ENCODE results near the gene DOCK6.

Gene DOCK6

DNA sequence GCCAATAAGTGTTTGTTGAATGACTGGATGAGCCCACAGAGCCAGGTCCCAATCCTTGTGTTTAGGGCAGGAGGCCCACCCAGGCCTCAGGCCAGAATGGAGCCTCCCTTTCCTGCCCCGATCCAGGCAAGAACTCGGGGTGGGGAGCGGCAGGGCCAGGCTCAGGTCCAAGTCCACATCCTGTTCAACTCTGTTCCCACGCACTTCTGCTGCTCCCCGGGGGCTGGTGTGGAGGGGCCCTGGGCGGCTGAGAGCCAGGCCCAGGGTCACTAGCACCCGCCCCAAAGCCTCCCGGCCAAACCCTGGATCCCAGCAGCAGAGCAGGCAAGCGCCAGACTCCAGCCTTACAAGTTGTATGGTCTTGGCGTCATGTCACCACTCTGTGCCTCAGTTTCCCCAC, 14.9 kb downstream of the DOCK6 start:
- DNase-seq (ENCODE audit: low read depth), result no peak

GRCh38 chr19:11246941-11247340, 15.4 kb downstream of the DOCK6 start:
- DNase-seq (ENCODE audit: low read depth), result no peak

- no peak for DNase-seq (ENCODE audit: low read depth)
Measured at GRCh38 chr19:11244846-11245589, 17.3 kb downstream of the DOCK6 start.

DNA sequence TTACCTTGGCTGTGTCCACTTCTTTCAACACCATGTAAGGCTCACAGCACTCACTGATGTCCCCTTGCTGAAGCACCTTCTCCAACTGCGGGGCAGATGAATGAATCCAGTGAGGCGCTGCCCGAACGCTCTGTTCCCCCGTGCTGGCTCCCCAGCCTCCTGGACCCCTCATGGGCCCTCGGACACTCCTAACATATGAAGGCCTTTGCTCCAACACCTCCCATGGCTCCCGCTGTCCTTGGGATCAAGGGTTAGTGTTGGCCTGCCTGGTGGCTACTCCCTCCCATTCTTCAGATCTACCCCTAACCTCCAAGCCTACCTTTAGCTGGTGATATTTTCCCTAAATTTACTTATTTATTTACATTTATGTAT, 18.5 kb downstream of the DOCK6 start:
- no peak for DNase-seq (ENCODE audit: low read depth)

DNA sequence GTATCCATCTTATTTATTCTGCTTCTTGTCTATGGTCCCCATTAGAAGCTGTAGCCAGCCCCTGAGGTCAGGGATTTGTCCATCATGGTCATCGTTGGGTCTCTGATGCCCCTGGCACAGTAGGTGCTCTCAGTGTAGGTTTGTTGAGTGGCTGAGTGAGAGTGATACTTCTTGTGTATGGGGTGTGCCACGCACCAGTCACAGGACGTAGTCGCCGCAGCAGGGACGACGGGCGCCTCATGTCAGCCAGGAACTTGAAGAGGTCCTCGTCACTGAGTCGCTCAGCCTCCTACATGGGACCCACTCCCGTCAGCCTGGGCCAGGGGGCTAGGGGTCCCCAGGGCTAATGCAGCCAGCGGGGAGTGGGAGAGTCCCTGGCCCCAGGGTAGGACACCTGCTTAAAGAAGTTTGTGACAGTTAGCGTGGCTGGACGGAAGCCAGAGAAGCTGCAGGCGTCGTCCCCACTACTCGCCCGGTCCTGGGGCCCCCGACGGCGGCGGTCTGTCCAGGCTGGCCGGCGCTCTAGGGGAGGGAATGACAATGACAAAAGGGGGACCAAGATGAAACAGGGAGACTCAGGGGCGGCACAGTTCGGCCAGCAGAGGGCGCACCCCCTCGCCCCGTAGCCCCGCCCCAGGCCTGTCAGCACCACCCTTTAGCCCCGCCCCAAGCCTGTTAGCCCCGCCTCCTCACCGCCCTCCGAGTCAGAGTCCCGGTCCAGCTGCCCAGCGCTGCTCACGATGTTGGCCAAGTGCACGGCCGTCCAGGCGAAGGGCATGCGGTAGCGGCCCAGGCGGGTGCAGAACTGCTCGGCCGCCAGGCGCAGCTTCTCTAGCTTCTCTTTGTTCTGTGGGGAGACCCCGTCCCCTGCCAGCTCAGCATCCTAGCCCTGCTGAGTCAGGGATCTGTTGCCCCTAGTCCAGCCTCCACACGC, 19.2 kb downstream of the DOCK6 start:
- peak; percentile 74 for DNase-seq (ENCODE audit: low read depth)

DNA sequence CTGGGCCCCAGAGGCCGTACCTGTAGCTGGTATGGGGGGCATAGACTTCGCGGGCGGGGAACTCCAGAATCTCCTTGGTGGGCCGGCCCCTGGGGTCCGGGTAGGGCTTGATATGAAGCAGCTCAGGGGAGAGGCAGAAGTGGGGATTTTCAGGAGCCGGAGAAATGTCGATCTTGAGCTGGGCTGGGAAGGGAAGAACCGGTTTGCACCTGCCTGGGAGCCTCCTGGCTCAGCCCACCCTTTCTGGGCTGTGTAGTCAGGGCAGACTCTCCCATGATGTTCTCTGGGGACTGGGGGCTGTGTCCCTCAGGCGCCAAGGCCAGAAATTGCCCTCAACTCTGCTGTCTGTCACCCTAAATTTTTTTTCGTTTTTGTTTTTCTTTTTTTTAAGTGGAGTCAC, 20.3 kb downstream of the DOCK6 start:
- no peak for DNase-seq (ENCODE audit: low read depth)

- DNase-seq (ENCODE audit: low read depth), result no peak
Measured at GRCh38 chr19:11240008-11240444, 22.3 kb downstream of the DOCK6 start.

DNA sequence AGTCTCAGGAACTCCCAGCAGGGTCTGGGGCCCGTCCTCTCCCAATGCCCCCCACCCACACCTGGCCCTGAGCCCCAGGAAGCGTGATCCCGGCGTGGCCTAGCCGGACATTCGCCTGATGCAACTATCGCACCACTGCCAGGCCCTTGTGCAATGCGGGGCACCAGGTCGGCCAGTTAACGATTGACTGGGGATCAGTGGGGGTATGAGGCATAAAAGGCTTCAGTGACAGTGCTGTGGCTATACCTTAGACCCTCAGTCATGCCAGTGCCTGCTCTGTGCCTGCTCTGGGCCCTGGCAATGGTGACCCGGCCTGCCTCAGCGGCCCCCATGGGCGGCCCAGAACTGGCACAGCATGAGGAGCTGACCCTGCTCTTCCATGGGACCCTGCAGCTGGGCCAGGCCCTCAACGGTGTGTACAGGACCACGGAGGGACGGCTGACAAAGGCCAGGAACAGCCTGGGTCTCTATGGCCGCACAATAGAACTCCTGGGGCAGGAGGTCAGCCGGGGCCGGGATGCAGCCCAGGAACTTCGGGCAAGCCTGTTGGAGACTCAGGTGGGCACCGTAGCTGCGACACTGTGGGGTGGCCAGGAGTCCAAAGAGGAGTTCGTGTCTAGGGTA, 22.8 kb downstream of the DOCK6 start, which contains the start of gene ANGPTL8:
Gene ANGPTL8 (plus strand): TSS at position 243 of the 624 bp plus-strand sequence. CDS start 19 bp downstream, at position 262.
- no peak for DNase-seq (ENCODE audit: low read depth)

DNA sequence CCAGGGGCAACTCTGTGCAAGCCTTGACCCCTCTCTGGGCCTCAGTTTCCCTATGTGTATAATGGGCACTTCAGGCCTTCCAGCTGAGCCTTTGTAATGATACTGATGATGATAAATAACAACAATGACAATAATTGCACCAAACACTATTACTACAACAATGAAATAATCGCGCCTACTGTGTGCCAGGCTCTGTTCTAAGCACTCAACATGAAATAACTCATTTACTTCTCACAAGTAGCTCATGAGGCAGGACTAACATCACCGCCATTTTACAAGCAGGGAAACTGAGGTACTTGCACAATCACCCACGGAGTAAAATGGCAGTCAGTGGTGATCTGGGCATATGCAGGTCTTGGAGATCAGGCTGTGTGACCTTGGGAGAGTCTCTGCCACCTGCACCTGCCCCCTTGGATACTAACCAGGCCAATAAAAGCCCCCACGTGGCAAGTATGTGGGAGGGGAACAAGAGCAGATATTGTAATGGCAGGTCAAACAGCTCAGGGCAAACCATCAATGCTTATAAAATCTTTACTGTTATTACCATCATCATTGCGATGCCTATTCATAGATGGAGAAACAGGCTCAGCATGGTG, 23.4 kb downstream of the DOCK6 start:
- DNase-seq (ENCODE audit: low read depth), result no peak

- no peak for DNase-seq (ENCODE audit: low read depth)
Measured at GRCh38 chr19:11238041-11238440, 24.3 kb downstream of the DOCK6 start.

DNA sequence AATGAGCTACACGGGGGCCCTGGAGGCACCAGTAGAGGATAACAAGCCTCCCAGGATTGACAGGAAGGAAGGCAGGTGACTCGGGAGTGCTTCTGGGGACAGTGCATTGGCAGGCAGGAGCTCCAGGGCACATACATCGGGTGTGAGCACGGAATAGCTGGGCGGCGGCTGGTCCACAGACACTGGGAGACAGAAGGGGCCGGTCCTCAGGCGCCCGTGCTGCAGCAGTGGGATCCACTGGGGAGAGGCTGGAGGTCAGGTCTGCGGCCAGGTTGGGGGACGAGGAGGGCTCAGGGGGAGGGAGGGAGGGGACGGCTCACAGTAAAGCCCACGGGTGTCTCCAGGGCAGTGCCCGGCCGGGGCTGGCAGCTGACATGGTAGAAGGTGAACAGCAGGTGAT, 25.0 kb downstream of the DOCK6 start:
- DNase-seq (ENCODE audit: low read depth), result no peak

DNA sequence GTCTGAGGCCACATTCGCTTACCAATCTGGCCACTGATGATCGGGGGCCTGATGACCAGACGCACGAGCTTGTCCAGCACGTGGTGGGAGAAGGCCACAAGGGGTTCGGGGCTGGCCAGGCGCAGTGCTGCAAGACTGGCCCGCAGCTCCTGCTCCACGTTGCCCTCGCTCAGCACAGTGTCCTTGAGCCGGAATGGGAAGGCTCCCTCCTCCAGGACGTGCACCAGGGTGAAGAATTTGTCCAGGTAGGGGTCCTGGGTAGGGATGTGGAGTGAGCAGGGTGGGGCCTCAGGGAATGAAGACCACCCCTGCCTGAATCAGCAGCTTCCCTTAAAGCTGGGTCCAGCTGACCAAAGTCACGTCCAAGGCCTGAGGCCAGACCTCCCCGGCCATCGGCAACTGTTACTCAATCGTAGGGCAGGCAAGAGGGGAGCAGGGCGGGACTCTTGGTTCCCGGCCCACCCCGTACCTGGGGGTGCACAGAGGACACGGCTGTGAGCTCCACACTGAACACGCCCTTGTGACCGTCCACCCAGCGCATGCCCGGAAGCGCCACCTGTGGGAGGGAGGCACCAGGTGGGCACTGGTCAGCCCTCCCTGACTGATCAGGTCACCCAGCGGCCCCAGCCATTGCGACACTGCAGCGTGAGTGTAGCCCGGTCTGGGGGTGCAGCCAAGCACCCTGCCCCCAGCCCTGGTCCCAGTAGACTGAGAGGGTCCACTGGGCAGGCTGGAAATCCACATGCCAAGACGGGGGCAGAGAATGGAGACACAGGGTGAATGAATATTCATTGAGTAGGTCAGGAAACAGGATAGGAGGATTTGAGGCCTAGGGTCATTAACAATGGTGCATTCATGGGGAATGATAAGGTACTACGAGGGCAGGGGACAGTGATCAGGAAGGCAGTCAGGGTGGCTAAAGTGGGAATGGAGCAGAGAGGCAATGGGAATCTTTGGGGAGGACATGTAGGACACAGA, 25.7 kb downstream of the DOCK6 start:
- no peak for DNase-seq (ENCODE audit: low read depth)

DNA sequence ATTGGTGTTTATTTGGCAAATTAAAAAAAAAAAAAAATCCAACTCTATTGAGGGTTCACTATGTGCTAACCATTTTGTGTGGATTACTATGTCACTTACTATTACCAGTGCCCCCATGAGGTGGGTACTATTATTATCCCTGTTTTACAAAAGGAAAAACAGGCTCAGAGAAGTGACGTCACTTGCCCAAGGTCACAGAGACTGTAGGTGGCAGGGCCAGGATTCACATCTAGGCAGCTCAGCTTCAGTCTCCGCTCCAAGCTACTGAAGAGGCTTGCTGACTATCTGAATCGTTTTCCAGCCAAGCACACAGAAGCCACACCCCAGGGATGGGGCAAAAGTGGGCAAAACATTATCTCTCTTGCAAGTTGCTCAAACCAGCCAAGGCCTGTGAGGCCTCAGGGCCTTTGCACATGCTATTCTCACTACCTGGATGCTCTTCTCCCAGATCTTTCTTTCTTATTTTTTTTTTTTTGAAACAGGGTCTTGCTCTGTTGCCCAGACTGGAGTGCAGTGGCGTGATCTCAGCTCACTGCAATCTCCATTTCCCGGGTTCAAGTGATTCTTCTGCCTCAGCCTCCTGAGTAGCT, 27.7 kb downstream of the DOCK6 start:
- DNase-seq (ENCODE audit: low read depth), result no peak

- DNase-seq (ENCODE audit: low read depth), result no peak
Measured at GRCh38 chr19:11233073-11233472, 29.3 kb downstream of the DOCK6 start.

GRCh38 chr19:11232555-11232954, 29.8 kb downstream of the DOCK6 start:
- DNase-seq (ENCODE audit: low read depth), result no peak

GRCh38 chr19:11230621-11231386, 31.5 kb downstream of the DOCK6 start:
- DNase-seq (ENCODE audit: low read depth), result no peak

DNA sequence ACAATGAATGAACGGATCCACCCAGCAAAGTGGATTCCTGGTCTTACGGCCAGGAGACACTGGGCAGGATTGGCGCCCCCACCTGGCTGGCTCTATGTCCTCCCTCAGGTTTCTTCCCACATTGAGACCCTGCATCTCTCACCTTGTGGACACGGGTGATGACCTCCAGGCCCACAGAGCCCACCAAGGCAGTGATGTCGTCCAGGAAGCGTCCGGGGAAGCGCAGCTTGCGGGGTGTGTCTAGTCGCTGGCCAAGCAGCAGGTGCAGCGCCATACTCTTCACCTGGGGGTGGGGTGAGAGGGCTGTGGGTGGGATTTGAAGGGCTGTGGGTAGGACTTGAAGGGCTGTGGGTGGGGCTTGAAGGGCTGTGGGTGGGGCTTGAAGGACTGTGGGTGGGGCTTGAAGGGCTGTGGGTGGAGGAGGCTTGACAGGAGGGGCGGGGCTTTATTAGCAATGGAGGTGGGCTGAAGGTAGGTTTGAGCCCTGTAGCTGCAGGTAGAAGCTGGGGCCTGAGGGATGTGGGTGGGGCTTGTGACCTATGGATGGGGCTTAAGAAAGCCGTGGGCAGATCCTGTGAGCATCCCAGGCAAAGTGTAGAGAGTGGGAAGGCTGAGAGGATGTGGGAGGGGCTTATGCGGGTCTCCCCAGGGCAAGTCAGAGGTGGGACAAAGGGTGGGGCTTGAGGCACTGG, 35.0 kb downstream of the DOCK6 start:
- no peak for DNase-seq (ENCODE audit: low read depth)

- DNase-seq (ENCODE audit: low read depth), result no peak
Measured at GRCh38 chr19:11226716-11227166, 35.6 kb downstream of the DOCK6 start.

GRCh38 chr19:11225815-11226214, 36.5 kb downstream of the DOCK6 start:
- no peak for DNase-seq (ENCODE audit: low read depth)
